GM21390 (cell line): ENCODE measurements around the gene TSPEAR.

Experiments used
- ATAC-seq: cut with Tn5 transposase; IDR thresholded peaks from one replicate; pipeline ENCODE4 v1.9.1; 2021; ENCODE audit not compliant: unreplicated experiment

TSPEAR gene

DNA sequence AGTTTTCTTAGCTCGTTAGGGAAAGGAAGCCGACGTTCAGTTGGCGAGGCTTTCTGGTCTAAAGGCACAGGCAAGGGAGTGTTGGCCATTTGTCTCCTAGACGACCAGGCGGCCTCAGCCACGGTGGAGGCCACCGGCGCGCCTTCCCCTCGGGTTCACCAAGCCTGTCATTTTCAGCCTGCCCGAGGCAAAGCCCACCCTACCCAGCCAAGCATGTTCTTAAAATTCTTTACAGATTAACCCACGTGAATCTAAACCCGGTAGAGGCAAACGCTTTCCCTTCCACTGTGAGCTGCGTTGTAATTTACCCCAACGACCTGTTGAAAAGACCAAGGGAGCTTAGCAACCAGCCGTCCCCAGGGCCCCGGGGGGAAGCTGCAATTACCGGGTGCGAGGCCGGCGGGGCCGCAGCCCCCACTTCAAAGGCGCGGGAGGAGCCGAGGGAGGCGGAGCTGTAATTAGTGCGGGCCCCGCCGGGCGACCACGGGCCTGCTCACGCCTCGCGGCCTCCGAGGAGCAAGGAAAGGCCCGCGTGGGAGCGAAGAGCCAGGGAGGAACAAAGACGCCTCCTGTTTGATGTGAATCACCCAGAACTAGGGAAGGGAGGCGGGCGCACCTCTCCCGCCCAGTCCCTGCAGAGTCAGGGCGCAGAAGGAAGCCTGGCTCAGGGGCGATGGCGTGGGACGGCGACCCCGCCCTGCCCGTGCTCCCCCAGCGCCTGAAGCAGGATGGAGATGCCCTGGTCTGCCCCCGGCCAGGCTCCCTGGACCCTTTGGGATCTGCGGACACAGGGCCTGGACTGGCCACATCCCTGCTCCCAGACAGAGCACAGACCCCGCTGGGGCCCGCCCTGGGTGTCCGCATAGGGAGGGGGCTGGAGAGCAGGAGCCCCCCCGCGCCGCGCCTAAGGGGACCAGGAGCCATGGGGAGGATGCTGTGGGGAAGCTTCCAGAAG, 12.1 kb upstream of the TSPEAR start:
- ATAC-seq: no peak

GRCh38 chr21:44722731-44723130, 11.4 kb upstream of the TSPEAR start:
- no peak for ATAC-seq

DNA sequence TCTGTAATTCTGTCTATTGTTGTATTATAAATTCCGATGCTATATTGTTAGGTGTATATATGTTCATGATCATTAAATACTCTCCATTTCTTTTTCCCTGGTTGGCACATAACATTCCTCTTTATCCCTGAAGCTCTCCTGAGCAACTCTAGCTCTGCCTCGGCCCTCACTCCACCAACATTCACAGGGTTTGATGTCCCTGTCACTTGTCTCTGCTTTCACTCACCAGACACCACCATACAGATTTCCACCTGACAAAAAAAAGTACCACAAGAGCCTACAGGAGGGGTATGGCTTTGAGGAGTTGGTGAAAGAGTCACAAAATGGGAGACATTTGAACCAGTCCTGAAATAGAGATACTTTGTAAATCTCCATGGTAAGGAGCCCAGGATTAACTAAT, 8.8 kb upstream of the TSPEAR start:
- no peak for ATAC-seq

DNA sequence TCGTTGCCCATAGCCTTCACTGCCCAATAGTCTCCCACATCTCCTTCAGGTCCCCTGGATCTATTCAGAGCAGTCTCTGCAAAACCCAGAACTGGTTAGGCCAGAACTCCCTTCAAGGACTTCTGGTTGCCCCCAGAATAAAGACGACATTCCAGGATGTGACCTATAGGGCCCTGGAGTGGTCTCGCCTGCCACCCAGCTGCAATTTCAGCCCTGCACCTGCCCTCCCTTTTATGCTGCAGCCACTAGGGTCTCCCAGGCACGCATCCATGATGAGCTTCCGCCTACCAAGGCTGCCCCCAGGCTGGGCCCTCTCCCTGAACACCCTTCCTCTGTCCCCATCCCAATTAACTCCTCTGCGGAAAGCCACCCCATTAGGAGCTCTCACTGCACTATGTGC, 7.2 kb upstream of the TSPEAR start:
- no peak for ATAC-seq

GRCh38 chr21:44718093-44718492, 6.7 kb upstream of the TSPEAR start:
- no peak for ATAC-seq

DNA sequence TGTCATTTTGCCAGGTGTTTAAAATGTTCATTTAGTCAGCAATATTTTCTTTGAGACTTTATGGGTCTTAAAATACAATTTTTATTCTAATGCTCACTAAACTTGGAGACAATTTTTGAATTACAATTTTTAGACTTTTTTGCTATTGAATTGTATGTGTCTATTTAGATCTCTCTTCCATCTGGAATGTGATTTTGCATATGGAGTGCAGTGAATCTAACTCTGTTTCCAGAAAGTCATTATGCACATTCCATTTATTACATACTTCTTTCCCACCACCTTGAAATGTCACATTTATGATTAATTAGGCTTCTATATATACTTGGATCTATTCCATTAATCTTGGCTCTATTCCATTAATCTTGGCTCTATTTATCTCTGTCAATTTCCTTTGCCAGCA, 5.6 kb upstream of the TSPEAR start:
- no peak for ATAC-seq

DNA sequence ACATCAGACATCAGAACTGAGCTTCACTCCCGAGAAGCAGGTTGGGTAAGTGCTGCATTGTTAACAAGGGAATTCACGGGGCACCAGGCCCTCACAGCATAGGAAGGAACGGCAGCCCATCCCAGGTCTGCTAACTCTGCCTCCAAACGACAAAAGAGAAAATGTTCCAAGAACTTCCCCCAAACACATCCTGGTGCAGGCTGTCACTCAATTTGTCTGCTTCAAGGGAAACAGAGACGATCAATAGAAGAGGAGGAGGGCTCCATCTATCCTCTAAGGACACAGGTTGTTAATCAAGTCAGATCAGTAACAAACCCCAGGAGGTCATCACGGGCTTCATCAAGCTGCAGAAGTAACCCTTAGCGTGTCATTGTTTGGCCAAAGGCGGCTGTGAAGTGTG, 3.5 kb upstream of the TSPEAR start:
- no peak for ATAC-seq

DNA sequence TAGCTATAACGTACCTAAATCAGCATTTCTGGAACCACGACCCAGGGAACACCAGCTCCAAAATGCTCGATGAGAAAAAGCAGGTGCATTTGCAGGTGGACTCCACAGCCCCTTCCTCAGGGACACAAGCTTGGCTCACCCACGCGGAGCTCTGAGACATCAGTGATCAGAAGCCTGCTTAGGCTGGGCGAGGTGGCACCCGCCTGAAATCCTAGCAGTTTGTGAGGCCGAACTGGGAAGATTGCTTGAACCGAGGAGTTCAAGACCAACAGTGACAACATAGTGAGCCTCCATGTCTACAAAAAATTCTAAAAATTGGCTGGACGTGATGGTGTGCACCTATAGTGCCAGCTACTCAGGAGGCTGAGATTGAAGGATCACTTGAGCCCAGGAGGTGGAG, 2.5 kb upstream of the TSPEAR start:
- ATAC-seq: no peak

DNA sequence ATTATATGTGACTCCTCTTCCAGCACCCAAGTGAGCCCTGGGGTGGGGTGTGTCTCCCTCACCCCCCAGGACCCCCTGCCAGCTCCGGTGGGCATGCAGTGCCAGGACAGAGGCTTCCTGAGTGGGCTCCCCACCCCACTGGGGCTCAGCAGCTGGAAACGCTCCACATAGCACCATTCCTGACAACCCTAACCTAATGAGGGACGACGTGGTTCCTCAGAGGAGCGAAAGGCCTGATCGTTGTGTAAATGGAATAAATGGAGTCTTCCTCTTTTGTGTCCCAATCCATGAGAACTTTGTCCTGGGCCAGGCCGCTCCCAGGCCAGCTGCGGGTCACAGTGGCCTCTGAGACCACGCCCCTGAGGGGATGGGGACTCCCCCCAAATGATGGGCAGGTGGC, 1.8 kb upstream of the TSPEAR start:
- no peak for ATAC-seq

DNA sequence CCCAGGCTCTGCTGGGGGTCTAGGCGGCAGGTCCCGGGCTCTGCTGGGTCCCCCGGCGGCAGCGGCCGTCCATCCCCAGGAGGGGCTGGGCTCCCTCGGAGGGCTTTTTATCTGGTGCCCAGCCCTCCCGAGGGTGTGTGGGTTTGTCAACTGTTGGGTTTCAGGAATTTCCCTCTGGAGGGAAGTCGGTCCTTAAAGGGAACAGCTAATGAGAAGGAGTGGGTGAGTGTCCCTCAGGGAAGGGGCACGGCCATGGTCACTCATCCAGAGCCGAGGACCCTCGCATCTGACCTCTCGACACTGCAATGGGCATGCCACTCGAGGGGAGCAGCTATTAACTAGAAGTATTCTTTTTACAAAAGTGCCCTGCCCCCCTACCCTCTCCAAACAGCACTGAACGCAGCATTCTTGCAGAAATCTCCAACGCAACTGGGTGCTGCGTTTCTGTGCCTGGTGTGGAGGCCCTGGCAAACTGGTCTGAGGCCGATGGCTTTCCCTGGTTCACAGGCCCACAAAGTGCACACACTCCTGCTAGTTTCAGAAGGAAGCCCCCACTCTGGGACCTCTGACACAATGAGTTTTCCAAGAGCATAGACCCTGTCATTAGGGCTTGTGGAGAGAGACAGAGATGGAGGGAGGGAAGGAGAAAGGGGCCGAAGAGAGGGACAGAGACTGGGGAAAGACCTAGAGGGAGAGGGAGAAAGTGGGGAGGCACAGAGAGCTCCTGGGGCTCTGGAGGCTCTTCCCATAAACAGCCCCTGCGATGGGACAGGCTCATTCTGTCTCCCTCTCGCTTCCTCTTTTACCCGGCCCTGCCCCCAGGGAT, 1.0 kb upstream of the TSPEAR start:
- no peak for ATAC-seq

DNA sequence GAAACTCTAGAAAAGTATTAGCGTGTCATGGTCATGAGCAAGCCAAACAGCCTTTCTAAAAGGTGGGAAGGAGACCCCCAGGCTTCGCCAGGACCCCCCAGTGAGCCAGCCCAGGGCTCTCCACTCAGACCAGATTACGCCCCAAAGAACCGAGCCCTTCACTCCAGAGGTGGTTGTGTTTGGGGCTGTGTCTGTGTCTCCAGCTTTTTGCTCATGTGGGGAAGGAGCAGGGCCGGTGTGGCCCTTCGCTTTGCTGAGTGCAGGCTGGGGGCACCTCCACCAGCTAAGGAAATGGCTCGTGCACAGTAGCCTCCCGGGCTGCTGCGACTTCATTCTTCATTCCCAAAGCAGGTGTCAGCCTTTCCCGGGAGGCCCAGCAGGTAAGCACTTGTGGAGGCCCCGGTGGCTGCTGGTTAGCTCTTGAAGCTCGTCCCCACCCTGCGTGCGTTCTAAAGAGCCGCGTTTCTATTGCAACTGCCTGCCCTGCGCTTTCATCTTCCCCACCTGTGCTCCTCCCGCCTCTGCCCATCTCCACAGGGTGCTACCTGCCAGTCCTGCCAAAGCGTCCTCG, 531 bp downstream of the TSPEAR start:
- ATAC-seq: no peak

DNA sequence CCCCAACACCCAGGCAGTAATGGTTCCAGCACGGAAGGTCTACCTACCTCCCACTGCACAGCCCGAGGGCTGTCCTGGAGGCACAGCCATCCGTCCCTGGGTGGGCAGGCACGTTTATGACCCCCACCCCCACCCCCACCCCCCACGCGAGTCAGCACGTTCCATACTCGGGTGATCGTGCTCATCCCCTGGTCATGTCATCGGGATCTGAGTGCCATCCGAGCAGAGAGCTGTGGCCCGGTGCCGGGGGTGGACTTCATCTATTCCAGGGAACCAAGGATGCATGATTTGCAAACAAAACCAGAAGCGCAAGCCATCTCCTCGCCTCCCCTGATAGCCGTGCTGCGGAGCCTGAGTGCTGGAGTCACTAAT, 1.1 kb downstream of the TSPEAR start:
- no peak for ATAC-seq

DNA sequence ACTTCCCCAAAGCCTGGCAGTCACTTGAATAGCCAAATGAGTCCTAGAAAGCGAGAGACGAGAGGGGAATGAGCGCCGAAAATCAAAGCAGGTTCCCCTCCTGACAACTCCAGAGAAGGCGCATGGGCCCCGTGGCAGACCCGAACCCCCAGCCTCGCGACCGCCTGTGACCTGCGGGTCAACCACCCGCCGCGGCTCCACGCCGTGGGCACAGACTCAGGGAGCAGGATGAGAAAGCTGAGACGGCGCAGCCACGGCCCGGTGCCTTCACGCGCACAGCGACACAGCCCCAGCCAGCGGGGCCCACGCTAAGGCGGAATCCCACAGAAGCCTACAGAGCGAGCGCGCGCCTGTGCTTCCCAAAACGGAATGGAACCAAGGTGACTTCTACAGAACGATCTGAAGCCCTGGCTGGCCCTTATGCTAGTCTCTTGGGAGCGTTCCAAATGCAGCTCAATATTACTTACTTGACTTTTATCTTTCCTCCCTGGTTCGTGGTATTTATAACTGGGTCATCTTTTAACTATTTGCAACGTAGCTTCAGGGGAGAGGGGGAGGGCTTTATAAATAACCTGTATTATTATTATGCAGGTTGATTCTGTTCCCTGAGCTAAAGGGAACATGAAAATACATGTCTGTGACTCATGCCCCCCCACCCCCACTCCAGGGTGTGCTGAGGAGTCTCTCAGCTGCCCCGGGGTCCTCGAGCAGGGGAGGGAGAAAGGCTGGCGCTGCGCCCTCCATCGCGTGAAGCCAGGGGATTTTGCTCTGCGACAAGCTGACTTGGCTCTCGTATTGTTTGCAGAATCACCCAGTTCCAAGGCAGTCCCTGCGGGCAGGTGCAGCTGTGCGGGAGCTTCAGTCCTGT, 1.7 kb downstream of the TSPEAR start:
- ATAC-seq: no peak

GRCh38 chr21:44708866-44709425, 2.4 kb downstream of the TSPEAR start:
- ATAC-seq: no peak

DNA sequence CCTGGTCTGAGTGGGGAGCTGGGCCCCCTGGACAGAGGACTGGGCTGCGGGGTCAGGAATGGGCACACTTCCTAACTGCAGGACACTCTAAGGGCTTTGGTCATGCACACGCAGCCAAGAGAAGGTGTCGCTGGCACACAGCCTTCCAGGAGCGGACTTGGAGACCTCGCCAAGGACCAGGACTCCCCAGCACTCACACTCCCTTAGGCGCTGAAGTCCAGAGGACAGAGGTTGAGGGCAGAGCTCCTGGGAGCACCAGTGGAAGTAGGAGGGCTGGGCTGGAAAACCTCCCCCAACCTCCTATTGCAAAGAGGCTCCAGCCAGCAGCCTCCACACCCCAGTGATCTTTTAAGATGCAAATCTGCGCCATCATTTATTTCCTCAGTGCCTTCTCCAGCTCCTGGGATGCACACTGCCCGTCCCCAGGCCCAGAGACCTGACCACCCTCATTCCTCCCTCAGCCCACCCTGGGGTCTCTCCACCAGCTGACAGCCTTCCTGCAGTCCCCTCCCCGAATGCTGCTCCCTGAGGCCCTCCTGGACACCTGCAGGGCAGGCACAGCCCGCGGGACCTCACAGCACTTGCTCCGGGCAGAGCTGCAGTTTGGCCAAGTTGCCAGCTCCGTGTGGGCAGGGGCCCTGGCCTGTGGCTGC, 3.0 kb downstream of the TSPEAR start:
- ATAC-seq: no peak

DNA sequence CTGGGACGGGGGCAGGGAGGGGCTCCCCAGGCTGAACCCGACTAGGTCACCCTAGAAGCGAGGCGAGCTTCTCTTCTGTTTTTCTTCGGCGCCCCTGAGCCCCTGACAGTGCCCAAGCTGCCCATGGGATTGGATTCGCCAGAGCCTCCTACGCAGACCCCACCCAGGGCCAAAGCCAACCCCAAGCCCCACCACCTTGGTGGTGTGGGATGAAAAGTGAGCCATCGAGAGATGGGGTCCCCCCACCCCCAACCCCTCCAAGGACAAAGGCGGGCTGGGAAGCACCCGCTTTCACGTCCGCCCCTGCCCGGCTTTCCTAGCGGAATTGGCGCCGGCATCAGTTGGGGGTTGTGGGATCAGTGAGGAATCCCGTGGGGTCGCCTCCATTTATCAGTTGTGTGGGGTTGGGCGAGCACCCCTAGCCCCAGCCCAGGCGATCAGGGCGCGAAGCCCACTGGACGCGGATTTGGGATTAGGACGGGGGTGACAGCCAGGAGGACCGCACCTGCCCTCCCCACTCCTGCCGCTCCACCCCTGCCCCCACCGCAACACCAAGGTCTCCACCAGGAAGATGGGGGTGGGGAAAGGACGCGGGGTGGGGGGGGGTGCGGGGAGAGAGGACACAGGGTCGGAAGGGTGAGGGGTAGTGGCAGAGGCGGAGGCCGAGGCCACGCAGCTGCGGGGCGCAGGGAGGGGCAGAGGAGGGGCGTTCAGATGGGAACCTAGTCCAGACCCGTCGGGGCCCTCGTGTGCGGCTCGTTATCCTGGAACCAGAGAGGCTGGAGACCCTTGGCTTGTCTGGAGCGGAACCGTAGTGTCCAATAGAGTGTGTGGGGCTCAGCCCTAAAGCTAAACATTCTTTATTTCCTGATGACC, 4.4 kb downstream of the TSPEAR start:
- no peak for ATAC-seq

GRCh38 chr21:44706026-44706705, 5.2 kb downstream of the TSPEAR start:
- no peak for ATAC-seq

GRCh38 chr21:44704636-44705001, 6.8 kb downstream of the TSPEAR start:
- ATAC-seq: no peak
